Measurements from ENCODE around the gene CHCHD10. TPM values are rescaled to one million over a fixed set of nuclear protein-coding genes. Genes with fewer than 3 reads are reported as not detected.

Gene CHCHD10
- total and polyA plus RNA-seq, 2 of the 8 experiments (the other 6 are each of a cell fraction or from before 2014, with no cell fraction given) = 58.3 to 94.5 TPM

- Histone ChIP-seq H4K91ac (replicated peaks; ENCODE audit: insufficient read length, low read length) (no peak overlapping the region), H3K23me2 (ENCODE audit: low read depth, low read length) (peaks cover 10% of the 10 kb centered on the region; the same call in 1 of the 2 replicates), H3K4me2 (ENCODE audit: insufficient read depth in 1 of 2, low read depth in 2 of 2, low read length in 2 of 2) (no peak overlapping the region), H2AK5ac (ENCODE audit: low read depth, low read length) (no peak overlapping the region), H4K5ac (ENCODE audit: insufficient read length, low read depth, low read length) (no peak overlapping the region), H2BK12ac (ENCODE audit: low read depth, low read length) (no peak overlapping the region), H2BK15ac (ENCODE audit: low read length) (no peak overlapping the region), H2AFZ (ENCODE audit: low read length) (no peak overlapping the region), H3K36me3 (ENCODE audit: control insufficient read depth in 2 of 4, insufficient read depth in 4 of 4, low read length in 3 of 4) (no peaks in the 10 kb centered on the region), H2BK5ac (ENCODE audit: low read depth, low read length) (no peak overlapping the region), H2BK20ac (ENCODE audit: low read length) (no peak overlapping the region), H3K4ac (replicated peaks; ENCODE audit: insufficient read length, low read depth, low read length) (no peak overlapping the region), H3K9ac (replicated peaks in 1 of 4; ENCODE audit: extremely low read depth in 1 of 4, low read depth in 3 of 4, low read length in 3 of 4) (no peak overlapping the region), H3K14ac (ENCODE audit: insufficient read length) (no peak overlapping the region), H3K18ac (ENCODE audit: extremely low read depth, low read length) (no peak overlapping the region), H3K23ac (ENCODE audit: insufficient read length) (no peak overlapping the region), H3K56ac (replicated peaks; ENCODE audit: insufficient read length, low read depth, low read length) (no peak overlapping the region), H3K79me1 (ENCODE audit: low read depth, low read length) (no peaks in the 10 kb centered on the region), H4K20me1 (replicated peaks in 1 of 2; ENCODE audit: control insufficient read depth in 1 of 2, insufficient read depth in 2 of 2, low read length in 2 of 2) (no peaks in the 10 kb centered on the region), H3K27me3 (replicated peaks in 1 of 4; ENCODE audit: control insufficient read depth in 3 of 4, extremely low read depth in 1 of 4, insufficient read depth in 3 of 4, low read length in 3 of 4) (no peaks in the 10 kb centered on the region), H3K4me3 (ENCODE audit: extremely low read depth in 1 of 4, insufficient read depth in 2 of 4, low read depth in 3 of 4, low read length in 4 of 4) (no peak overlapping the region), H3K9me3 (ENCODE audit: insufficient read depth in 2 of 2, low read depth in 1 of 2, low read length in 1 of 2) (no peaks in the 10 kb centered on the region), H3K79me2 (ENCODE audit: control insufficient read depth in 1 of 2, insufficient read depth in 2 of 2, low read length in 2 of 2) (no peaks in the 10 kb centered on the region), H2BK120ac (replicated peaks; ENCODE audit: low read depth, low read length) (no peak overlapping the region), H3K27ac (ENCODE audit: low read depth, low read length) (no peak overlapping the region), H3K4me1 (replicated peaks in 1 of 4; ENCODE audit: control insufficient read depth in 3 of 4, insufficient read depth in 4 of 4, low read length in 3 of 4) (peaks cover 0 to 6% (median under 1%) of the 10 kb centered on the region in 4 experiments; a peak in 4 of 7 replicates), H4K8ac (ENCODE audit: extremely low read depth, insufficient read depth, low read length) (no peak overlapping the region)
- WGBS, 2 experiments (ENCODE audit: extremely low coverage in 1 of 2, insufficient coverage in 1 of 2, insufficient read length in 1 of 2, insufficient replicate concordance in 2 of 2, low coverage in 1 of 2, low lambda C conversion rate in 2 of 2, missing lambda C conversion rate in 1 of 2) = 91% methylated on average over 6 of the region's 6 CpGs; no CpG with 5 or more reads in 1 of the 2 experiments
- DNase-seq (ENCODE audit: low read depth in 1 of 2, low spot score in 2 of 2) (no peak), FAIRE-seq (no peak)
- CTCF ChIA-PET (ENCODE audit: partially characterized antibody) = interaction anchor here (0.8 to 2.0 kb wide), 3 partner anchors 12 to 16 kb away, joined by 3 to 6 read pairs (median 4); no protein-coding TSS in a partner anchor
- POLR2A ChIA-PET (ENCODE audit: partially characterized antibody) = interaction anchor here (2.3 to 5.3 kb wide), 3 partner anchors 8 to 102 kb away, joined by 5 to 22 read pairs (median 5); partner anchors contain the start of genes C22orf15, CHCHD10 and SLC2A11
- no peak for TF ChIP-seq SIX5 (IDR thresholded peaks at IDR 0.05; ENCODE audit: low read depth, low read length)
- no peak for TF ChIP-seq NANOG (IDR thresholded peaks at IDR 0.05; ENCODE audit: insufficient read depth, low read depth, low read length, poor library complexity, severe bottlenecking)
- TF ChIP-seq TAF1 (IDR thresholded peaks at IDR 0.05; ENCODE audit: low read depth, low read length) = no peak
- TF ChIP-seq CREB1 (IDR thresholded peaks at IDR 0.05) = no peak
- no peak for TF ChIP-seq EZH2 (IDR thresholded peaks at IDR 0.05; ENCODE audit: low read depth, low read length, severe bottlenecking)
- TF ChIP-seq TCF12 (IDR thresholded peaks at IDR 0.05; ENCODE audit: low read depth, low read length) = no peak
- TF ChIP-seq ATF3 (IDR thresholded peaks at IDR 0.05; ENCODE audit: insufficient read depth, low read depth, low read length) = no peak
- TF ChIP-seq RBBP5 (IDR thresholded peaks at IDR 0.05; ENCODE audit: borderline replicate concordance, low read depth, low read length) = no peak
- no peak for TF ChIP-seq JUND (IDR thresholded peaks at IDR 0.05; ENCODE audit: low read length)
- no peak for TF ChIP-seq GTF2F1 (IDR thresholded peaks at IDR 0.05; ENCODE audit: borderline replicate concordance, low read depth, low read length)
Measured at GRCh38 chr22:23754980-23755636, 12.7 kb downstream of the CHCHD10 start.
